NCI-H2081 treated with DMSO at 0.1 percent for 48 hours (cell line): ENCODE data around the gene LMAN1L.

ENCODE experiments used
- DNase-seq: peaks from one replicate; lab custom pipeline; 2025; lab: John Stamatoyannopoulos, UW

Gene LMAN1L

GRCh38 chr15:74816624-74817369 is 4.2 kb downstream of the LMAN1L start:
- peak; percentile 50 for DNase-seq

- peak; percentile 50 for DNase-seq
Measured at GRCh38 chr15:74817370-74817737, 4.7 kb downstream of the LMAN1L start.

GRCh38 chr15:74820056-74820455 is 7.4 kb downstream of the LMAN1L start:
- no peak for DNase-seq

- no peak for DNase-seq
Measured at GRCh38 chr15:74821091-74821789, 8.6 kb downstream of the LMAN1L start.

- DNase-seq: no peak
Measured at GRCh38 chr15:74821790-74822158, 9.1 kb downstream of the LMAN1L start.

GRCh38 chr15:74822233-74822632 is 9.6 kb downstream of the LMAN1L start:
- DNase-seq: no peak

GRCh38 chr15:74823324-74823723 is 10.7 kb downstream of the LMAN1L start:
- DNase-seq: no peak

GRCh38 chr15:74824976-74825375 is 12.3 kb downstream of the LMAN1L start:
- no peak for DNase-seq

- DNase-seq: no peak
Measured at GRCh38 chr15:74825866-74826265, 13.2 kb downstream of the LMAN1L start.

- no peak for DNase-seq
Measured at GRCh38 chr15:74826364-74826819, 13.8 kb downstream of the LMAN1L start, which contains the start of gene CPLX3. Gene CPLX3 (plus strand): TSS chr15:74826627. CDS start chr15:74826704, 77 bp downstream.

GRCh38 chr15:74826921-74827320 is 14.3 kb downstream of the LMAN1L start:
- DNase-seq: no peak

- DNase-seq: no peak
Measured at GRCh38 chr15:74827614-74828013, 15.0 kb downstream of the LMAN1L start.

- DNase-seq: no peak
Measured at GRCh38 chr15:74828835-74829234, 16.2 kb downstream of the LMAN1L start.

GRCh38 chr15:74829486-74829885 is 16.9 kb downstream of the LMAN1L start:
- no peak for DNase-seq

- no peak for DNase-seq
Measured at GRCh38 chr15:74829991-74830390, 17.4 kb downstream of the LMAN1L start.

GRCh38 chr15:74830868-74831267 is 18.2 kb downstream of the LMAN1L start:
- no peak for DNase-seq

- no peak for DNase-seq
Measured at GRCh38 chr15:74831813-74832495, 19.3 kb downstream of the LMAN1L start.

- no peak for DNase-seq
Measured at GRCh38 chr15:74832826-74833225, 20.2 kb downstream of the LMAN1L start.

GRCh38 chr15:74833376-74834107 is 20.9 kb downstream of the LMAN1L start:
- DNase-seq: no peak

- DNase-seq: no peak
Measured at GRCh38 chr15:74835312-74835823, 22.7 kb downstream of the LMAN1L start.

GRCh38 chr15:74836846-74837245 is 24.2 kb downstream of the LMAN1L start:
- no peak for DNase-seq
